H1 (cell line): ENCODE results near the gene CD44. TPM values are rescaled to one million over a fixed set of nuclear protein-coding genes. Genes with fewer than 3 reads are reported as not detected.

Source experiments
- CTCF ChIA-PET: fragments of 300-600 bp; sonication (Branson Sonifier 250); formaldehyde crosslinking; loops from one replicate; lab custom pipeline; 2021; ENCODE audit not compliant: partially characterized antibody; lab: Charles Lee
- POLR2A ChIA-PET: fragments of 300-600 bp; sonication (Branson Sonifier 250); formaldehyde crosslinking; loops from one replicate; lab custom pipeline; 2021; ENCODE audit warnings: inconsistent platforms; ENCODE audit not compliant: partially characterized antibody; lab: Charles Lee
- DNase-seq, 2 experiments: peaks; one replicate each; pipeline versions ENCODE4 v3.0.0 to v3.0.0-alpha.2; 2010 to 2022; ENCODE audit warnings: low spot score in 2 of 2, low read depth in 1 of 2, mixed read lengths in 1 of 2
- FAIRE-seq: peaks from 2 replicates; lab custom pipeline; 2011; peaks lifted over from hg19 to GRCh38; lab: Jason Lieb, UNC
- H2AFZ ChIP-seq: 2 replicates; pipeline ENCODE4 v1.8.1; 2012; ENCODE audit warnings: low read length, inconsistent platforms
- H2AK5ac ChIP-seq: 2 replicates; pipeline ENCODE4 v1.6.1; 2013; ENCODE audit warnings: low read depth, low read length
- H2BK120ac ChIP-seq: replicated peaks from 2 replicates; pipeline ENCODE3; 2013; ENCODE audit warnings: low read depth, low read length, inconsistent platforms
- H2BK12ac ChIP-seq: 2 replicates; pipeline ENCODE4 v1.6.1; 2013; ENCODE audit warnings: low read depth, low read length
- H2BK15ac ChIP-seq: 2 replicates; pipeline ENCODE4 v1.6.1; 2013; ENCODE audit warnings: low read length
- H2BK20ac ChIP-seq: 2 replicates; pipeline ENCODE4 v1.6.1; 2013; ENCODE audit warnings: low read length
- H2BK5ac ChIP-seq: 2 replicates; pipeline ENCODE4 v1.6.1; 2013; ENCODE audit warnings: low read depth, low read length
- H3K14ac ChIP-seq: 2 replicates; pipeline ENCODE4 v1.6.1; 2013; ENCODE audit warnings: inconsistent platforms; ENCODE audit not compliant: insufficient read length
- H3K18ac ChIP-seq: 2 replicates; pipeline ENCODE4 v1.6.1; 2013; ENCODE audit warnings: low read length; ENCODE audit errors: extremely low read depth
- H3K23ac ChIP-seq: 2 replicates; pipeline ENCODE4 v1.6.1; 2013; ENCODE audit warnings: inconsistent platforms; ENCODE audit not compliant: insufficient read length
- H3K23me2 ChIP-seq: 2 replicates; pipeline ENCODE4 v1.6.1; 2013; ENCODE audit warnings: low read depth, low read length
- H3K27ac ChIP-seq: 2 replicates; pipeline ENCODE4 v1.6.1; 2011; ENCODE audit warnings: low read depth, low read length, inconsistent platforms
- H3K27me3 ChIP-seq, 4 experiments: replicated peaks in 1 of 4; 1 replicate in 1 of 4; 2 replicates in 3 of 4; pipeline versions ENCODE4 v1.6.1 to v1.8.1; 2011 to 2013; ENCODE audit warnings: low read length in 3 of 4, mild to moderate bottlenecking in 3 of 4, inconsistent platforms in 2 of 4, mixed read lengths in 2 of 4, moderate library complexity in 1 of 4; ENCODE audit not compliant: control insufficient read depth in 3 of 4, insufficient read depth in 3 of 4; ENCODE audit errors: extremely low read depth in 1 of 4
- H3K36me3 ChIP-seq, 4 experiments: 2 replicates each; pipeline versions ENCODE4 v1.6.1 to v1.8.1; 2011 to 2013; ENCODE audit warnings: mild to moderate bottlenecking in 4 of 4, low read length in 3 of 4, moderate library complexity in 2 of 4, control low read depth in 1 of 4, inconsistent platforms in 1 of 4; ENCODE audit not compliant: insufficient read depth in 4 of 4, control insufficient read depth in 2 of 4
- H3K4ac ChIP-seq: replicated peaks from 2 replicates; pipeline ENCODE3; 2013; ENCODE audit warnings: low read length, low read depth, mixed read lengths, inconsistent platforms; ENCODE audit not compliant: insufficient read length
- H3K4me1 ChIP-seq, 4 experiments: replicated peaks in 1 of 4; 1 replicate in 1 of 4; 2 replicates in 3 of 4; pipeline versions ENCODE4 v1.6.1 to v1.8.1; 2011 to 2013; ENCODE audit warnings: low read length in 3 of 4, inconsistent platforms in 2 of 4, mixed read lengths in 1 of 4; ENCODE audit not compliant: insufficient read depth in 4 of 4, control insufficient read depth in 3 of 4
- H3K4me2 ChIP-seq, 2 experiments: 2 replicates each; pipeline versions ENCODE4 v1.6.1 to v1.8.1; 2011 to 2013; ENCODE audit warnings: low read depth in 2 of 2, low read length in 2 of 2, control low read depth in 1 of 2, inconsistent platforms in 1 of 2, mild to moderate bottlenecking in 1 of 2; ENCODE audit not compliant: insufficient read depth in 1 of 2
- H3K4me3 ChIP-seq, 4 experiments: fragments of 200-600, 300-600 bp in 1 of 4; sonication (generic), shearing (Covaris generic), sonication (Bioruptor Twin) in 1 of 4; 2 replicates each; pipeline versions ENCODE4 v1.5.1 to v1.8.1; 2011 to 2016; ENCODE audit warnings: low read length in 4 of 4, low read depth in 3 of 4, control low read depth in 2 of 4, inconsistent platforms in 2 of 4, mild to moderate bottlenecking in 2 of 4, mixed read lengths in 1 of 4, moderate library complexity in 1 of 4; ENCODE audit not compliant: insufficient read depth in 2 of 4; ENCODE audit errors: extremely low read depth in 1 of 4
- H3K56ac ChIP-seq: replicated peaks from 2 replicates; pipeline ENCODE3; 2013; ENCODE audit warnings: low read depth, mild to moderate bottlenecking, mixed read lengths, low read length, inconsistent platforms; ENCODE audit not compliant: insufficient read length
- H3K79me1 ChIP-seq: 2 replicates; pipeline ENCODE4 v1.6.1; 2013; ENCODE audit warnings: low read depth, low read length, control low read depth
- H3K79me2 ChIP-seq, 2 experiments: 2 replicates each; pipeline versions ENCODE4 v1.6.1 to v1.8.1; 2012 to 2013; ENCODE audit warnings: low read length in 2 of 2, mild to moderate bottlenecking in 2 of 2, inconsistent platforms in 1 of 2; ENCODE audit not compliant: insufficient read depth in 2 of 2, control insufficient read depth in 1 of 2
- H3K9ac ChIP-seq, 4 experiments: replicated peaks in 1 of 4; 1 replicate in 1 of 4; 2 replicates in 3 of 4; pipeline versions ENCODE4 v1.6.1 to v1.8.1; 2011 to 2013; ENCODE audit warnings: low read depth in 3 of 4, low read length in 3 of 4, control low read depth in 2 of 4, mild to moderate bottlenecking in 2 of 4, moderate library complexity in 2 of 4, inconsistent platforms in 1 of 4; ENCODE audit errors: extremely low read depth in 1 of 4
- H3K9me3 ChIP-seq, 2 experiments: 2 replicates each; pipeline versions ENCODE4 v1.6.1 to v1.8.1; 2012 to 2013; ENCODE audit warnings: mild to moderate bottlenecking in 2 of 2, moderate library complexity in 2 of 2, control low read depth in 1 of 2, inconsistent platforms in 1 of 2, low read depth in 1 of 2, low read length in 1 of 2, mixed read lengths in 1 of 2; ENCODE audit not compliant: insufficient read depth in 2 of 2
- H4K20me1 ChIP-seq, 2 experiments: replicated peaks in 1 of 2; 2 replicates each; pipeline versions ENCODE3 to v1.8.1; 2011 to 2013; ENCODE audit warnings: inconsistent platforms in 2 of 2, low read length in 2 of 2, mild to moderate bottlenecking in 1 of 2; ENCODE audit not compliant: insufficient read depth in 2 of 2, control insufficient read depth in 1 of 2
- H4K5ac ChIP-seq: 2 replicates; pipeline ENCODE4 v1.6.1; 2013; ENCODE audit warnings: low read length, low read depth, mixed read lengths, inconsistent platforms; ENCODE audit not compliant: insufficient read length
- H4K8ac ChIP-seq: 2 replicates; pipeline ENCODE4 v1.8.0; 2013; ENCODE audit warnings: mild to moderate bottlenecking, moderate library complexity, low read length, inconsistent platforms; ENCODE audit not compliant: insufficient read depth; ENCODE audit errors: extremely low read depth
- H4K91ac ChIP-seq: replicated peaks from 2 replicates; pipeline ENCODE3; 2013; ENCODE audit warnings: low read length, mixed read lengths, inconsistent platforms; ENCODE audit not compliant: insufficient read length
- ASH2L ChIP-seq: fragments of 200-600, 300-600 bp; sonication (generic); IDR thresholded peaks from one replicate; pipeline ENCODE4 v1.7.1; 2017; ENCODE audit warnings: low read length
- BRCA1 ChIP-seq: IDR thresholded peaks from 2 replicates; pipeline ENCODE4 v1.6.1; 2012; ENCODE audit warnings: low read depth, low read length, improper control_type of control experiment
- CEBPB ChIP-seq: IDR thresholded peaks from 2 replicates; pipeline ENCODE4 v1.6.1; 2012; ENCODE audit warnings: low read depth, low read length
- EZH2 ChIP-seq: fragments of 200-600 bp; sonication (generic); IDR thresholded peaks from 2 replicates; pipeline ENCODE4 v1.7.1; 2012; ENCODE audit warnings: low read depth, mild to moderate bottlenecking, moderate library complexity, low read length, inconsistent platforms; ENCODE audit not compliant: severe bottlenecking
- HDAC2 ChIP-seq, 2 experiments: fragments of 300-600 bp in 1 of 2; sonication (generic) in 1 of 2; IDR thresholded peaks; 2 replicates each; pipeline ENCODE4 v1.6.1; 2011 to 2012; ENCODE audit warnings: low read depth in 2 of 2, low read length in 2 of 2, mild to moderate bottlenecking in 2 of 2, moderate library complexity in 2 of 2, borderline replicate concordance in 1 of 2, inconsistent platforms in 1 of 2
- POU5F1 ChIP-seq: IDR thresholded peaks from 2 replicates; pipeline ENCODE4 v1.6.1; 2011; ENCODE audit warnings: low read depth, mild to moderate bottlenecking, low read length, moderate library complexity
- RAD21 ChIP-seq, 2 experiments: IDR thresholded peaks in 1 of 2; conservative IDR thresholded peaks in 1 of 2; 2 replicates each; pipeline ENCODE4 v1.6.1; 2011; ENCODE audit warnings: low read depth in 2 of 2, low read length in 2 of 2, improper control_type of control experiment in 1 of 2, inconsistent platforms in 1 of 2, mild to moderate bottlenecking in 1 of 2, moderate library complexity in 1 of 2
- WGBS, 2 experiments: shearing (Covaris generic) in 1 of 2; methylation state at CpG; one replicate each; pipeline versions ENCODE4 v1.1.6 to v1.1.7; 2013 to 2015; ENCODE audit warnings: low lambda C conversion rate in 2 of 2, mixed read lengths in 2 of 2, inconsistent platforms in 1 of 2, low coverage in 1 of 2, missing lambda C conversion rate in 1 of 2; ENCODE audit not compliant: insufficient replicate concordance in 2 of 2, insufficient coverage in 1 of 2, insufficient read length in 1 of 2; ENCODE audit errors: extremely low coverage in 1 of 2, missing lambda C conversion rate in 1 of 2; 5-methylcytosine and 5-hydroxymethylcytosine counted together
- polyA plus RNA-seq, 7 experiments: library from polyadenylated mRNA; depleted of rRNA in 3 of 7; stranded (reverse) in 5 of 7; unstranded in 2 of 7; fragments of >200 nt in 5 of 7; fragments of 200-250 nt in 2 of 7; gene quantifications; 1 replicate in 5 of 7; 2 replicates in 1 of 7; 4 replicates in 1 of 7; pipeline versions ENCODE4 v1.2.1 to v1.2.3, GENCODE V29; 2011 to 2013; ENCODE audit warnings: missing spikeins in 2 of 7, mixed read lengths in 2 of 7
- total RNA-seq: library from RNA; stranded (reverse); fragmentation: NEBNext Ultra II Directional; extraction: Animal tissue kit (Norgen Biotek cat#: 25700); gene quantifications from 2 replicates; pipeline ENCODE4 v1.2.1, GENCODE V29; 2021
- TF ChIP-seq, protein P1 (sequence below): IDR thresholded peaks from 2 replicates; pipeline ENCODE4 v1.6.1; 2012; ENCODE audit warnings: inconsistent platforms

The CD44 gene
- total and polyA plus RNA-seq, 2 of the 8 experiments (the other 6 are each of a cell fraction or from before 2014, with no cell fraction given): 11.8 to 13.7 TPM

DNA sequence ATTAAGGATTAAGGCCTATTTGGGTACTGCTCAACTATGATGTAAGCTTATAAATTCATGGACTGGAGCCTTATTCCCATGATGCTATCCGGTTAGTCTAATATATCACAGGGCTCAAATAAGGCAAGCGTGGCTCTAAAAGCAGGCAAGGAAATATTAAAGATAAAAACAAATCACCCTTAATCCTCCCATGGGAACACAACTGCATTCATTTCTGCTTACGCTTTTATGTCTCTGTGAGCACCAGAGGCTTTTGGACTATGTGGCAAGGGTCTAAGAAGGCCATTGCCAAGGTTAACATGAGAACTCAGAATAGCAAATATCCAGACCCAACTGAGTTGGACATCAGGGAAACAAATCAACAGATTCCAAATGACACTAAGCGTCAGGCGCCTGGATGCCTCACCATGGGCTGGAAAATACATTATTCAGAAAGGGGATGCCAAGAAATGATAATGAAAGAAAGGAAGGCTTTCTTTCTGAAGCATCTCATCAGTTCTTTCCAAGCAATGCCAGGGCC lies 142.3 kb downstream of the CD44 start:
- H4K20me1 ChIP-seq: no peaks in the 10 kb centered on the region
- TF ChIP-seq ASH2L (no peak), HDAC2 (IDR thresholded peaks at IDR 0.05; ENCODE audit: borderline replicate concordance in 1 of 2, low read depth in 2 of 2, low read length in 2 of 2) (no peak), BRCA1 (no peak), EZH2 (no peak), RAD21 (IDR thresholded peaks at IDR 0.05 in 1 of 2, conservative IDR thresholded peaks at IDR 0.05 in 1 of 2; ENCODE audit: low read depth in 2 of 2, low read length in 2 of 2) (no peak), POU5F1 (no peak), CEBPB (no peak)
- TF ChIP-seq, protein P1, sequence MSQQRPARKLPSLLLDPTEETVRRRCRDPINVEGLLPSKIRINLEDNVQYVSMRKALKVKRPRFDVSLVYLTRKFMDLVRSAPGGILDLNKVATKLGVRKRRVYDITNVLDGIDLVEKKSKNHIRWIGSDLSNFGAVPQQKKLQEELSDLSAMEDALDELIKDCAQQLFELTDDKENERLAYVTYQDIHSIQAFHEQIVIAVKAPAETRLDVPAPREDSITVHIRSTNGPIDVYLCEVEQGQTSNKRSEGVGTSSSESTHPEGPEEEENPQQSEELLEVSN: no peak
- TF ChIP-seq, all 59 proteins: peak for 0
- 90% methylated on average over 5 of the region's 5 CpGs; no CpG with 5 or more reads in 1 of the 2 experiments for WGBS, 2 experiments
- Histone ChIP-seq H4K5ac (no peak overlapping the region), H3K23me2 (peaks cover 2% of the 10 kb centered on the region; the same call in 1 of the 2 replicates), H3K36me3 (no peaks in the 10 kb centered on the region), H3K79me2 (no peaks in the 10 kb centered on the region), H3K27me3 (no peaks in the 10 kb centered on the region), H3K79me1 (no peaks in the 10 kb centered on the region), H4K8ac (no peak overlapping the region), H3K27ac (no peak overlapping the region), H2BK120ac (no peak overlapping the region), H2BK20ac (no peak overlapping the region), H2BK5ac (no peak overlapping the region), H3K4me3 (no peak overlapping the region), H4K91ac (no peak overlapping the region), H3K4me2 (no peak overlapping the region), H3K14ac (no peak overlapping the region), H3K9ac (no peak overlapping the region), H3K9me3 (no peaks in the 10 kb centered on the region), H2AK5ac (no peak overlapping the region), H2AFZ (no peak overlapping the region), H2BK12ac (no peak overlapping the region), H3K56ac (no peak overlapping the region), H3K23ac (no peak overlapping the region), H2BK15ac (no peak overlapping the region), H3K18ac (no peak overlapping the region), H3K4me1 (no peaks in the 10 kb centered on the region), H3K4ac (no peak overlapping the region)
- ChIA-PET CTCF (no interaction called here), POLR2A (no interaction called here)
- DNase-seq (no peak), FAIRE-seq (no peak)
